GM18511 (cell line): ENCODE measurements around the gene DNASE2.
"Not testable (repeated sequence)": the region's sequence is repeated elsewhere in the genome, so short reads cannot be mapped to it uniquely, and the experiment has no call there.

Experiments used
- ATAC-seq: cut with Tn5 transposase; IDR thresholded peaks from one replicate; pipeline ENCODE4 v1.9.1; 2021; ENCODE audit warnings: mild to moderate bottlenecking, moderate library complexity; ENCODE audit not compliant: unreplicated experiment

The DNASE2 gene, protein sequence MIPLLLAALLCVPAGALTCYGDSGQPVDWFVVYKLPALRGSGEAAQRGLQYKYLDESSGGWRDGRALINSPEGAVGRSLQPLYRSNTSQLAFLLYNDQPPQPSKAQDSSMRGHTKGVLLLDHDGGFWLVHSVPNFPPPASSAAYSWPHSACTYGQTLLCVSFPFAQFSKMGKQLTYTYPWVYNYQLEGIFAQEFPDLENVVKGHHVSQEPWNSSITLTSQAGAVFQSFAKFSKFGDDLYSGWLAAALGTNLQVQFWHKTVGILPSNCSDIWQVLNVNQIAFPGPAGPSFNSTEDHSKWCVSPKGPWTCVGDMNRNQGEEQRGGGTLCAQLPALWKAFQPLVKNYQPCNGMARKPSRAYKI

DNA sequence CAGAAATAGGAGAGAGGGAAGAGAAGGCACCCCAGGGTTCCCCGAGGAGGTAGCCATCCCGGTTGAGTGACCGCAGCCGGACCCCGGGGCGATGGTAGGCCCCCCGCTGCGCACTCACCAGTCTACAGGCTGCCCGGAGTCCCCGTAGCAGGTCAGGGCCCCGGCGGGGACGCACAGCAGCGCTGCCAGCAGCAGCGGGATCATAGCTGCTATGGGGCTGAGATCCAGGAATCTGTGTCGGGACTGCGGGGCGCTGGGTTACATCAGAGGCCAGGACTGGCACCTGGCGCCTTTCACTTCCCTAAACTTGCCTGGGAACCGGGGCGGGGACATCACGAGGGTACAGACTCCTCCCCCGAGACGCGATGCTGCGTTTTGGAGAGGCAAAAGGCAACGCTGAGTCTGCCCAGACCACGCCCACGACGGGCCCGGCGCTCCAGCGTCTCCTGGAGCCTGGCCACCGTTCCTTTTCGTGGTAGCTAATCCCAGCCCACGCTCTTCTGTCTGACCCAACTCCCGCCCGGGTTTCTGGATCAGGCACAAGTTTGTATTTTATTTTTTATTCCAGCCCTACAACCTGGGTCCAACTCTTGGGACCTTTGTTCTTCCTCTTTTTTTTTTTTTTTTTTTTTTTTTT is at the start of gene DNASE2:
Gene DNASE2, minus strand, starts transcription at position 278 of the 637 bp plus-strand sequence. Its CDS starts 74 bp downstream, at position 204.
- peak; percentile 89 for ATAC-seq

DNA sequence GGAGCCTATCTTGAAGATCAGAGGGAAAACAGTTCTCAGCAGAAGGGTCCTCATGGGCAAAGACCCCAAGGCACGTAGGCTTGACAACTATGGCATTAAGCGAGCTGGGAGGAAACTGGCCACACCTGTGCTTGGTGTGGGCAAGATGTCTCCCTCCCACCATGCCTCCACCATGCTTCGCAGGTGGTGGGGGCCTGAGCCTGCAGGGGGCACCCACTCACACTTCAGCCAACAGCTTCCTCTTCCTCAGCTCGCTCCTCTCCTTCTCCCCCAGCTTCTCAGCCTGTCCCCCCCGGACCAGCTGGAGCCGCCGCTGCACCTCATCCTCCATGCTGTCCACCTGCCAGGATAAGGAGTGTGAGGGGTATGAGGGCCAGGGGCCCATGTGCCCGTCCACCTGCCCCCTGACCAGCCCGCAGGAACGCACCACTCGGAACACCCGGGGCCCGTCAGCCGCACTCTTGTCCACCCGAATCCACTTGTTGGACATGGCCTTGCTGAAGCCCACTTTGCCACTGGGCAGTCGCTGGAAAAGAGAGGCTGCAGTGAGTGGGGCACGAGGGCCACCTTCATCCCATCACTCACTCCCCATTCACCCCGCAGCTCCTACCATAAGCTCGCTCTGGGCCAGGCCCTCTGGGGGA is 48.9 kb upstream of the DNASE2 start:
- ATAC-seq = no peak

DNA sequence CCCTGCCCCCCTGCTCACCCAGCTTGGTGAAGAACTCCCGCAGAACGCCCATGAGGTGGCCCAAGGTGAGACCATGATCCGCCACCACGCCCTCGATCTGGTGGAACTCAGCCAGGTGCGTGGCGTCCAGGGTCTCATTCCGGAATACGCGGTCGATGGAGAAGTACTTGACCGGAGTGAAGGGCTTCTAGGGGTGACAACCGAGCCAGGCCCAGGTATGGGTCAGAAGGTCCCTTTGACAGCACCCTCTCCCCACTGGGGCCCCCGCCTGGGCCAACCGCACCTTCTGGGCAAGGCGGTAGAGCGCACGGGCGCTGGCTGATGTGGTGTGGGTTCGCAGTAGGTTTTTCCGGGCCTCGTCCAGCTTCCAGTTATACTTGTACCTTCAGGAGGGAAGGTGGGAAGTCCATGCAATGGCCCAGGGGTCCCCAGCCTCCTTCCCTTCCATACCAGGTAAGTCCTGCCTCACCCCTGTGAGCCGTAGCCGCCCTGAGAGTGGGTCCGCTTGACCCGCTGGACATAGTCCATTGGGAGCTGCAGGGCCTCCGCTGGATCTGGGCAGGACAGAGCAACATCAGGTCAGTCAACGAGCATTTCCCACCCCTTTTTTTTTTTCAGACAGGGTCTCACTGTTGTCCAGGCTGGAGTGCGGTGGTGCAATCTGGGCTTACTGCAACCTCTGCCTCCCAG is 43.5 kb upstream of the DNASE2 start:
- no peak for ATAC-seq

DNA sequence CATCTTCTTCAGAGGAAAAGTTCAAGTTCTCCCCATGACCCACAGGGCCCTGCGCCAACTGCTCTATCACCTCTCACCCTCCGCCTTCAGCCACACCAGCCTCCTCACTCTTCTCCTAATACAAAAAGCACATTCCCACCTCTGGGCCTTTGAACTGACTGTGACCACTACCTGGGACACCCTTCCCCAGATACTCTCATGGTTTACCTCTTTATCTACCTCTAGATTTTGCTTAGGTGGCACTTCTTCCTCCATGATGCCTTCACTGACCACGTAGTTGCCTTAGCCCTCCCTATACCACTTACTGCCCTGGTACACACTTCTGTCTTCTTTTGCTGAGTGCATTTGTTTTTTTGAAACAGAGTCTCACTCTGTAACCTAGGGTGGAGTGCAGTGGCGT is 41.7 kb upstream of the DNASE2 start:
- ATAC-seq = no peak

DNA sequence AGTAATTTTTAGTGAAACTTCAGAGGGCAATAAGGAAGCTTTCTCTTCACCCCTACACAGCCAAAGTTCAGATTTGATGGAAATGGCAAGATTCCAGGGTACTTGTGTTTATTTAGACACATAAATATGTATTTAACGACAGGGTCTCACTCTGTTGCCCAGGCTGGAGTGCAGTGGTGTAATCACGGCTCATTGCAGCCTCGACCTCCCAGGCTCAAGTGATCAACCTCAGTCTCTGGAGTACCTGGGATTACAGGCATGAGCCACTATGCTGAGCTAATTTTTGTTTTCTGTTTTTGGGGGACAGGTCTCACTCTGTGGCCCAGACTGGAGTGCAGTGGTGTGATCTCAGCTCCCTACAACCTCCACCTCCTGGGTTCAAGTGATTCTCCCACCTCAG is 39.8 kb upstream of the DNASE2 start:
- ATAC-seq = no peak

DNA sequence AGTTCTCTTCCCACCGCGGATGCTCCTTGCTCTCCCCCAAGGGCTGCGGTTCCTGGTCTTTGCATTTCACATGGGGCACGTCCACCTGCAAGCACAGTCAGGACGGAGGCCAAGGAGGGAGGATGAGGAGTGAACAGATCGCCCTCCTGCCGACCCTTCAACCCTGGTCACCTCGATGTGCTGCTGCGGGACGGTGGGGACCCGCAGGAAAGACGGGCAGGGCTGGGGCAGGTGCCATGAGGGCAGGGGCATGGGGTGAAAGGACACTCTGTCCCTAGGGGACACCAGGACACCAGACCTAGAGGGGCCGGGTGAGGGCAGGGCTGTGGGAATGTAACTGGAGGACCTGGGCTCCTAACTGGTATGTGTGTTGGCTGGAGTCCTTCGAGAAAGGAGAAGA is 37.0 kb upstream of the DNASE2 start:
- no peak for ATAC-seq

DNA sequence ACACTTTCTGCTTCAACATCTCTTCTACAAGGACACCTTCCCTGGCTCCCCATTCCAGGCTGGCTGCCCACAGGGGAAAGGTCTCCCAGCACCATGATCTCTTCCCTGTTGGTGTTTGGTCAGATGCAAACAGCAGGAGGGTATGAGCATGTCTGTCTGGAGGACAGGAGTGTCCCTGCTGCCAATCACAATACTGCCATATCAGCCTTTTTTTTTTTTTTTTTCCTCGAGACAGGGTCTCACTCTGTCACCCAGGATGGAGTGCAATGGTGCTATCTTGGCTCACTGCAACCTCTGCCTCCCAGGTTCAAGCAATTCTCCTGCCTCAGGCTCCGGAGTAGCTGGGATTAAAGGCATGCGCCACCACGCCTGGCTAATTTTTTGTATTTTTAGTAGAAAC is 34.6 kb upstream of the DNASE2 start:
- ATAC-seq = not testable (repeated sequence)

DNA sequence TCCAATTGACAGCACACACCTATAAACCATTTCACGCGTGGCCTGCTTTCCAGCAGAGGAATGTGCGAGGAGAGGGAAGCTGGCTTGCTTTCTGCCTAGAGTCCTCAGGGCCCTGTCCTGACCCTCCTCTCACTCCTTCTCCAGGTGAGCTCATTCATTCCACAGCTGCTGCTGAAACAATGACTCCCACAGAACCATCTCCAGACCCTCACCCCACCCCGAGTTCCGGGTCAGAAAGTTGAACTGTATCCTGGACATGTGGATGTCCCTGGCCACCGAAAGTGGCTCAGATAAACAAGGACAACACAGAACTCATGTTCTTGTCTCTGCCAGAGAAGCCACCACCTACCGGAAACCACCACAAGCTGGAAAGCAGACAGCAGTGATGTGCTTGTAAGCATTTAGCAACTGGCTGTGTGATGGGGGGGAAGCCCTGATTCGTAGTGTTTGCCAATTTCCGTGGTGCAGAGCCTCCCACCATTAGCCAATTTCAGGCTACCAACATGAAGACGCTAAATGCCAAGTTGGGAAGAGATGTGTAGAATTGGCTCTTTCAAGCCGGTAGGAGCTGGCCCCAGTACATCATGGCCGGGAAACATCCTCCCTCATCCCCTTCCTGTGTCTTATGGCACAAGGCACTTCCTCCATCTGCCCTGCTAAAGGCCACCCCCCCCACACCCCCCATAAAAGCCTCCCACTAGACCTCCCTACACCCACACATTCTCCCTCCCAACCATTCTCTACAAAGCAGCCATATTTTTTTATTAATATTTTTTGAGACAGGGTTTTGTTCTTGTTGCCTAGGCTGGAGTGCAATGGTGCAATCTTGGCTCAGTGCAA is 32.8 kb upstream of the DNASE2 start:
- ATAC-seq = no peak

DNA sequence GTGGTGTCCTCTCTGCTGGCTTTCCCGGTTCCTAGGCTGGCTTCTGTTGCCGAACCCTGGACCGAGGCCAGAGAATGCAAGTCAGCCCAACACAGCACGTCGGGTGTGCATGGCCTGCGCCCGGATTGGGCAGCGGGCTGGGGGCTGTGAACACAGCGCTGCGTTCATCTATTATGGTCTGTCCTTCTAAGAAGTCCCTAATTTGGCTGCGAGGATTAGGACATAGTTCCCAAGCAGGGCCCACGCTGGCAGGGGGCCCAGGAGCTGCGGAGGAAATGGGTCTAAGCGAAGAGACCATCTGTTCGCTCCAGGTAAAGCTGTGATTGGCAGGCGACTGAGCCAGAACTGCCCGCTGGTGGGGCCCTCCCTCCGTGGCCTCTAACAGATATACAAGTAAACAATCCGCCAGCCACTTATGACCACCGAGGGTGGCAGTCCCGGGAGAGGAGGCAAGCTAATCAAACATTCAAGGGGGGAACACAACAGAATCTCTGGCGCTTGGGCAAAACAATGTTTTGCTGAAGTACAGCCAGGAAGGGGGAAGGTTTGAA is 31.8 kb upstream of the DNASE2 start:
- ATAC-seq = no peak

DNA sequence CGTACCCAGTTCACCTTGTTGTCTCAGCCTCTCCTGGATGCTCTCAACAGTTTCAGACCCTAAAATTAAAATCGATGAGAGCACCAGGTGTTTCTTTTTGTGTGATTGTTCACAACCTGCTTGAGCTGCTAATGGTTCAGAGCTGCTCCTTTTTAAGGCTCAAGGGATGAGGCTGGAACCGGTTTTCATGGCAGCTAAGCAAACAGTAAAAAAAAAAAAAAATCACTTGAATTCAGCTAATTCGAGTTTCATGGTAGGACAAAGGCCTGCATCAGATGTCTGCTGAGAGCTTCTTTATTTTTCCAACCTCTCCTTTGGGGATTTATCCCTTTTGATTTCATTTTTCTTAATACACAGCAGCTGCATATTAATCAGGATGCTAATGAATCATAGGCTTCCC is 31.3 kb upstream of the DNASE2 start:
- ATAC-seq = no peak

DNA sequence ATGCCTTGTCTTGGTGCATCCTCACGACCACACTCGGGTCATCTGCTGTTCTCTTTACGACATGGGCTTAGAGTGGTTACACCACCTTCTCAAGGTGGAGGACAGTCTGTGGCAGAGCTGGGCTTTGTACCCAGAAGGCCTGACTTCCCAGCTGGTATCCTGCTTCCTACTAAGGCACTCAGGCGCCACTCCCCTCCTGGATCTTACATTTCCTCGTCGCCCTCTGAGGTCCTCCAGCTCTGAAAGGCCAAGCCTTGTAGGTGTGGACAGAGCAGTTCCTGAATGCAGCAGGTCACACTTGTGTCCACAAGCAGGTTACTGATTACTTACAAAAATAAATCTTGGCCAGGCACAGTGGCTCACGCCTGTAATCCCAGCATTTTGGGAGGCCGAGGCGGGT is 25.9 kb upstream of the DNASE2 start:
- no peak for ATAC-seq

DNA sequence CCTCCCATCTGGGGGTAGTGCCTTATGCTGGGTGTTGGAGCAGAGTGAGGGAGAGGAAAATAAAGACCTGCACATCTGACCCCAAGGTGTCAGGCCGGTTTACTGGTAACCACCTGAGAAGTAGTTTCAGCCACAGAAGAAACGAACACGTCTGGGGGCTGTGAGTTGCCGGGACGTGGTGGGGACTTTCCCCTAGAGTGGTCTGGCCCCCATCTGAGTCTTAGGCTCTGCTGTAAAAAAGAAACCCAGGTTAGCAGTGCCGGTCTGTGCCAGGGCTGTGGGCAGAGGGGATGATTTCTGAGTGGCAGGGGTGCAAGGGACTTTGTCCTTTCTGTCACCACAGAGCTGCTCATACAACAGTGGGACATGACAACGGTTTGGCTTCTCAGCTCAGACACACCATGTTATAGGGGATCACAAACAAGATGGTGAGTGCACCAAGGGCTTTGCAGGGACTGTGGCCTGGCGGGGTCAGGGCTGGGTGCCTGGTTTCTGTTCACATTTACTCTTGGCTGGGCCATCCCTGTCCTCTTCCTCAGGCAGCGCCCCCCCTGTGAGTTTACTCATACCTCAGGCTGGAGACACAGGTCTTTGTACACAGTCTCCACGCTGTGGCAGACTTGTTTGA is 18.8 kb upstream of the DNASE2 start:
- peak; percentile 90 for ATAC-seq

DNA sequence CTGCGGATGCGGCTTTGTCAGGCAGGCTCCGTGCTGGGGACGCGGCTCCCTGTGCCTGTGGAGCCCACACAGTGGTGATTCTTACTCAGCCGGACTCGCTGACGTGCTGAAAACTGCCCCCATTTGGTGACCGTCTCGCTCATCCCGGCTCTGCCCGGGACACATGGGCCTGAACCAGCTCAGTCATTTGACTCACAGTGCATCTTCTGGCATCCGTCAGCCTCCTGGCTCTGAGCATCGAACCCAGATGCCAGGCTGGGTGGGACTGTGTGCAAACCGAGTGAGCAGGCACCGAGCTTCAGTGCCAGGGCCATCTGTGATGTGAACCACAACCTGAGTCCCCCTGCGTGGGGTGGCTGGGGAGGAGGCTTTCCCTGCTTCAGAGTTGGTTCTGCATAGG is 15.2 kb upstream of the DNASE2 start:
- no peak for ATAC-seq

DNA sequence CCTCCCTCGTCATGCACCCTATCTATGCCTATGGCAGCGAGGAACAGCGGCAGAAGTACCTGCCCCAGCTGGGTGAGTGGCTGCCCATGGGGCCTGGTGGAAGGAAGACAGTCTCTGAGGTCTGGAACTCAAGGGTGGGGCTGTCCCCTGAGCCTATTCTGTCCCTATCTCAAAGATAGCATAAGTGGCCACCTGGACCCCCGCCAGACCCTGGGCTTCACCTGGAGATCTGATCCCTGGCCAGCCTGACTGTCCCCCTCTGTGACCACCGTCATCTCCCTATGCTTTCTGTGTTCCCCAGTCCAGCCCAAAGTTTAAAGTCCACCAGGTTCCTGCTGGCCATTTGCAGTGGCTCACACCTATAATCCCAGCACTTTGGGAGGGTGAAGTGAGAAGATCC is 12.3 kb upstream of the DNASE2 start:
- ATAC-seq = no peak

DNA sequence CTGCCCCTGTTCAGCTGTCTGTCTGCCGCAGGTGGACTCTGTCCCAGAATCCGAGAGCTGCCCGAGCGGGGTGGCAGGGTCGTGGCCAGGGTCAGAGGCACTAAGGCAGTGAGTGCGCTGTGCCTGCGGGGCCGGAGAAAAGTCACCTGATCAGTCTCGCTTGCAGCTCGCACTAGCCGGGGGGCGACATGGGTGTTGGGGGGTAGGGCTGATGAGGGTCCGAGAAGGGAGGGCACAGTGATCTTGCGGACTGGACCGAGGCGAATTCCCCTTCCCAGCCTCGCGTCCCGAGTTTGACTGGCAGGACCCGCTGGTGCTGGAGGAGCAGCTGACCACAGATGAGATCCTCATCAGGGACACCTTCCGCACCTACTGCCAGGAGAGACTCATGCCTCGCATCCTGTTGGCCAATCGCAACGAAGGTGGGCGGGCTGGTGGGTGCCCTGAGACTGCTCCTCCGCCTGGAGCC is 10.3 kb upstream of the DNASE2 start:
- ATAC-seq = no peak

DNA sequence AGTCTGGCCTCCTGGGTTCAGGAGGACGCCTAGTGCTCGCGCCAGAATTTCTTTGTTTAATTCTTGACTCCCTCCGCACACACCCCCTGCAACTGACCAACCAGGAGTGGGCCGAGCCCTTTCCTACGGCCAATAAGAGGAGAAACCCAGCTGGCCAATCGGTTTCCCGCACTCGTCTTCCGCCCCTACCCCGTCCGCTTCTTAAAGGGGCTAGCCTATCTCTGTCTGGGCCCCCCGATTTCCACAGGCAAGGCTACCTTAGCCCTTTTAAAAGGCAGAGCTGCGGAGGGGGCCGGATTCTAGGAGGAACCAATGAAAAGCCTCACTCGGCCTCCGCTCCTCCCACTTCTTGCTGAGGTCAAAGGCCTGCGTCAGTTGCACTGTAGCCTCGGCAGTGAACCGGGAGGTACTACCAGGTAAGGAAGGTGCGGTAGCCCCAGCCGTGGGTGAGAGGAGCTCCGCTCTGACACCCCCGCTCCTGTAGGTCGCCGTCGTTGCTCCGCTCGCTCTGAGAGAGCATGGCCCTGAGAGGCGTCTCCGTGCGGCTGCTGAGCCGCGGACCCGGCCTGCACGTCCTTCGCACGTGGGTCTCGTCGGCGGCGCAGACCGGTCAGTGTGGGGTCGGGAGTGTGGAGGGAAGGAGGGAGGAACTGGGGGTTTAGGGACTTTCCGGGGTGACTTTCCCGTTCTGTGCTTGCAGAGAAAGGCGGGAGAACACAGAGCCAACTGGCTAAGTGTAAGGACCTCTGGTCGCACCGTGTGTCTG is 9.7 kb upstream of the DNASE2 start, which contains the start of gene GCDH:
Gene GCDH, plus strand, starts transcription at position 374 of the 766 bp plus-strand sequence. Its CDS starts 145 bp downstream, at position 519.
- ATAC-seq = peak; percentile 97

DNA sequence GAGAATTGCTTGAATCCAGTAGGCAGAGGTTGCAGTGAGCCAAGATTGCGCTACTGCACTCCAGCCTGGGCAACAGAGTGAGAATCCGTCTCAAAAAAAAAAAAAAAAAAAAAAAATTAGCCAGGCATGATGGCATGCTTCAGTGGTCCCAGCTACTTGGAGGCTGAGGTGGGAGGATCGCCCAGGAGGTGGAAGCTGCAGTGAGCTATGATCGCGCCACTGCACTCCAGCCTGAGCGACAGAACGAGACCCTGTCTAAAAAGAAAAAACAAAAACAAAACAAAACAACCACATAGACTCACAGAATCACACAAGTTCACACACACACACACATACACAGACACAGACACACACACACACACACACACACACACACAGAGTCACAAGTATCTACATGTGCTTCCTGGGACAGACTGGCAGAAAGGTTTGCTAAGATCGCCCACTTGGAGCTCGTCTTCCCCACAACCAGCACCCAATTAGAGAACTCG is 9.1 kb upstream of the DNASE2 start:
- ATAC-seq = not testable (repeated sequence)

DNA sequence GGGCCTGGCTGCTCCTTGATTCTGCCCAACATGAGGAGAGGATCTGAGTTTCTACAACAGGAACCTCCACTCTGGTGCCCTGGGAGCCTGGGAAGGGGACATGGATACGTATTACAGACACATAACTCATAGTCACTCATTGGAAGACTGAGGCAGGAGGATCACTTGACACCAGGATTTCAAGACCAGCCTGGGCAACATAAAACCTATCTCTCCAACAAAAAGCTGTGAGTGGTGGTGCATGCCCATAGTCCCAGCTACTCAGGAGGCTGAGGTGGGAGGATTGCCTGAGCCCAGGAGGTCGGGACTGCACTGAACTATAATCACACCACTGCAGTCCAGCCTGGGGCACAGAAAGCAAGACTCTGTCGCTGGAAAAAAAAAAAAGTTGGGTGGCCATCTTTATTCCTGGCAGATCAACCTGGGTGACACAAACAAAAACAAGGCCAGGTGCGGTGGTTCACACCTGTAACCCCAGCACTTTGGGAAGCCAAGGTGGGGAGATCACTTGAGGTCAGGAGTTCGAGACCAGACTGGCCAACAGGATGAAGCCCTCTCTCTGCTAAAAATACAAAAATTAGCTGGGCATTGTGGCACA is 6.9 kb upstream of the DNASE2 start:
- ATAC-seq = no peak
